Activated CD8-positive, alpha-beta memory T cell treated with anti-CD3 and anti-CD28 coated beads, Interleukin-2, amount 50 U/mL, for 24 hours (primary cell): Measurements from ENCODE around the gene GRIA1.

ENCODE experiments used
- DNase-seq: peaks from one replicate; pipeline ENCODE4 v3.0.0-alpha.2; 2020; ENCODE audit errors: extremely low read depth

The GRIA1 gene

DNA sequence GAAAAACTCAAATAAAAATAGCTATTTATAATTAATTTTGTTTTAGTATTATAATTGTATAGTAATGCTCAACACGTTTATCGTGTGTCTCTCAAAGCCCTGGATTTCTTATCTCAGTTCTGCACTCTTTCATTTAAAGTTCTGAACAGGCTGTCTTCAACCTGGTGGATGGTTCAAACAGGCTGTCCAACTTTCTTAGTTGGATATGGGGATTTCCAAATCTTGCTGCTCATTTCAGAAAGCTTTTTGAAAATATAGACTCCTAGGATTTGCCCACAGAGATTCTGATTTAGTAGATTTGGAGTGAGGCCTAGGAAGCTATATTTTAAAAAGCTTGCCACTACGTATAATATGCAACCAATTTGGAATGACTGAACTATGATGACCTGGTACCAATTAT is 120.3 kb downstream of the GRIA1 start:
- DNase-seq = no peak

DNA sequence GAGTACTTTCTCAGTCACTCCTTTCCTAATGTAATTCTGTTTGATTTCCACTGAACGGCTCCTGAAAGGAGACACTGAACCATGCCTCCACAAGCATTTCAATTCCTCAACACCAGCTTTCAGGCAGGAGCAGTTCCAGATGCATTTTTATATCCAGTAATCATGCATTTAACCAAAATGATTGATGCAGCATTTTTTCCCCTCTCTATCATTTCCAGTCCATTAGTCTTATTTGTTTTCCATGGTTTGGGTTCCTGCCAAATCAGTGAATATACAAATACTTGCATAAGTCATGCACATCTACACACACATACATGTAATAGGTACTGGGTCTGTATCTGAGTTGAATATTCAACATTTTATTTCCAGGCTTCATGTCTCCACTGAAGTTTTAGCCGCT is 122.7 kb downstream of the GRIA1 start:
- DNase-seq = no peak

GRCh38 chr5:153613672-153614071 is 123.2 kb downstream of the GRIA1 start:
- no peak for DNase-seq

GRCh38 chr5:153617190-153617589 is 126.7 kb downstream of the GRIA1 start:
- no peak for DNase-seq

- no peak for DNase-seq
Measured at GRCh38 chr5:153618307-153618706, 127.8 kb downstream of the GRIA1 start.

DNA sequence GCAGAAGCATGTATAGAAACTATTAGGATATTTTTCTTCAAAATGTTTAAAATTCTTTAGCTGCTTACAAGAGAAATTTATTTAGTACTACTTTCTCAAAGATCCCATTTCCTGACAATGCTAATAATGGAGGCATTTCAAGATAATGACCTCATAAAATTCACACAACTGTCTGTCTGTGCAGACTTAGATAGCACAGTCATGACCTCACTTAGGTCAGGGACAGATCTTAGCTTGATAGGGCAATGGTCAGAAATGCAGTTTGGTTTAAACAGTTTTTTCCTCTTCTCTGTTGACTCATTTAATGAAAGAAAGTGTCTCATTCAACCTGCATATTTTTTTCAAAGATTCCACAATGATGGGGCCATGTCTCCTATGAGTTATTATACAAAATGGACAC is 128.4 kb downstream of the GRIA1 start:
- no peak for DNase-seq

GRCh38 chr5:153619771-153620170 is 129.3 kb downstream of the GRIA1 start:
- no peak for DNase-seq

DNA sequence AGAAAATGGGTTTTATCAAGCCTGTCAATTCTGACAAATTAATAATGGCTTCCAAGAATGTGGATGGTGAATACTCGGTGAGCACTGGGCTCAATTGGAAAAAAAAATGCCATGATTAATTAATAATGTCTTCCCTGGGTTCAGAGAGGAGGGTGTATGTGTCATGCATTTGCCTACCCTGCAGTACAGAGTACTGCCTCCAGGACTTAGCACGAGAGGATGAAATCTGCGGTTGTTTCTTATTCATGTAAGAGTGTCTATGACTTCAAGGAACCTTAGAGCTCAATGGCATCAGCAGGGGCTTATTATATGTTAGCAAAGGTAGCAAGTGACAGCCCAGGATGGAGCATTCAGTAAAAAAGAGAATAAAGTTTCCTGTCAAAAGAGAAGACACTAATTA is 132.7 kb downstream of the GRIA1 start:
- no peak for DNase-seq

DNA sequence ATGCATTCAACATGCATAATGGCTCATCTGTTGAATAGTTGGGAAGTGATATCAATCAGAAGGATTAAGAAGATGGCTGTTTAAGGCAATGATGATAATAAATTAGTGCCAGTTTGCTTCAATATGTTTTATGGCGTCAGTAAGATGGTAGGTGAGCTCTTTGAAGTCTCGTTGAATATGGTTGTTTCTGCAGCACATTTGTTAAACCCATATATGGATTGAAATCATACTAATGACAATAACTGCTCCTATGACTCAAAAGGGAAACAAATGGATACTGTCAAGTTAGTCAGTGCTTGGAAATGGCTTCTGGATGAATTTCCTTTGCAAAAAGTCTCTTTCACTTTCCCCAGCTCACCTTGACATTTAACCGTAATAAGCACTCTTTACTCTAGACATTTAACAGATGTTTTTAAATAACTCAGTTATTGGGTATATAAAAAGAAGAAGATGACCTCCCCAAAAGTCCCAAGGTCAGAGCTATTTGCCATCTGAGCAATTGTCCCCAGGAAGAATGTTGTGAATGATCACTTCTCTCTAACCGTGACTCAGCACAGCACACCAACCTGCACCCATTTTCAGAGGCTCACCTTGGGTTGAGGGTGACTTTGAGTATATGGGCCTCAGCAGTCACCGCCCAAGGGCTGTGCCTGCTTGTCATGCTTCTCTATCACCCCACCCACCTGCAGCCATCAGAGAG is 133.4 kb downstream of the GRIA1 start:
- no peak for DNase-seq

- DNase-seq = no peak
Measured at GRCh38 chr5:153624451-153624765, 133.9 kb downstream of the GRIA1 start.

GRCh38 chr5:153625826-153626354 is 135.4 kb downstream of the GRIA1 start:
- DNase-seq = no peak

DNA sequence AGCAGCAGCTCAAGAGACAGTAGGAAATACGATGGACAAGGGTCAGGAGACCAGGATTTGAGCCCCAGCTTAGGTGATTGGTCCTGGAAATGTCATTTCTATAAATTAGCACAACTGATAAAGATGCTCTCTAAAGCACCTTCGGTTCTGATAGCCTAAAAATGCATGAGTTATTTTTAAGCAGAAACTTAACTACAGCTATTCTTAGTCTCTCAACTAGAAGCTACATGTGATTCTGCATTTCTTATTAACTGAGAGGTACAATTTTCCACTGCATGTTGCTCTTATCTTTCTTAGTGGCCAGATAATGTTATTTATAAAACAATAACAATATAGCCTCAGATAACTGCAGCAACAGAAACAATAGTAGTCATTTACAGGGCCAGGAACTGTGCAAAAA is 136.4 kb downstream of the GRIA1 start:
- DNase-seq = no peak

- DNase-seq = no peak
Measured at GRCh38 chr5:153629027-153629895, 138.8 kb downstream of the GRIA1 start.

GRCh38 chr5:153630546-153630945 is 140.1 kb downstream of the GRIA1 start:
- no peak for DNase-seq

DNA sequence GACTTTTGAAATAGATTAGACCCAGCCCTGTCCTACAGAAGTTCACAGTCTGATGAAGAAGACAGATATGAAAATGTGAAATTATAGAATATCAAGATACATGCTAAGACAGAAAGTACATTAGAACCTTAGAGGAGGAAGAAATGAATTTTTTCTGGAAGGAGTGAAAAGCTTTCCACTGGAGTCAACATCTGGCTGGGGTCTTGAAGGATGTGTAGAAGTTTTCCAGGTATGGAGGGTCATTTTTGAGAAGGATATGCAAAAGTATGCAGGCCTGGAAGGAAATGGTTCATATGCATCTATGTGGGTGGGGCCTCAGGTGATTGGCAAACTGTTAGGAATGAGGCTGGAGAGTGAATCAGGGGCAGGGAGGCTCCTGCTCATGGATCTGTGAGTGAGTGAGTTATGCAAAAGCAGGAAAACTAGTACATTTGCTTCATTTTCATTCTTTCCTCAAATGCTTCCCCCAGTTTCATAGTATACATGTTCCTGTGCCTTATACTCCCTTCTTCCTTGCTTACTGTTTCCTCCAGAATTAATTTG is 142.3 kb downstream of the GRIA1 start:
- DNase-seq = no peak

- DNase-seq = no peak
Measured at GRCh38 chr5:153636670-153637451, 146.4 kb downstream of the GRIA1 start.

- no peak for DNase-seq
Measured at GRCh38 chr5:153640293-153640692, 149.8 kb downstream of the GRIA1 start.

DNA sequence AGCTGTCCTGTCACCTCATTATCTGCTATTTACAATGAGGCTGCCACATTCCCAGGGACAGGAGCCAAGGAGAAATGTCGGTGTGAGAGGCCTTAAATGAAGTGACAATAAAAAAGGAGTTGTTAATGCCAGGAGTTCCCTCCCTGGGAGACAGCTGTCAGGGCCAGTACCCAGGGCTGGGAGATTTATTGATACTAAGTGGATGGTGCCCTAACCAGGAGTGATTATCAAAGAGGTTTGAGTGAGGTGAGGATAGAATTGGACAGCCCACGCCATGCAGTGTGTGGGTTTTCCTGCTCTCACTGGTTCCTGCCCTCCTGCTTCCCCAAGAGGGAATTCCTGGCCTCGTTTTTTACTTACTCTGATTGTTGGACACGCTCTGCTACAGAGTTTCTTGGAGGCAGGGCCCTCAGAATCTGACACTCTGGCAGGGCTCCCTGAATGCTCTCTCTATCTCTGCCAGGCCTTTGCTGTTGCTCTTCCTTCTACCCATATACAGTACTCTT is 150.8 kb downstream of the GRIA1 start:
- no peak for DNase-seq

GRCh38 chr5:153654504-153655200 is 164.2 kb downstream of the GRIA1 start:
- DNase-seq = no peak

DNA sequence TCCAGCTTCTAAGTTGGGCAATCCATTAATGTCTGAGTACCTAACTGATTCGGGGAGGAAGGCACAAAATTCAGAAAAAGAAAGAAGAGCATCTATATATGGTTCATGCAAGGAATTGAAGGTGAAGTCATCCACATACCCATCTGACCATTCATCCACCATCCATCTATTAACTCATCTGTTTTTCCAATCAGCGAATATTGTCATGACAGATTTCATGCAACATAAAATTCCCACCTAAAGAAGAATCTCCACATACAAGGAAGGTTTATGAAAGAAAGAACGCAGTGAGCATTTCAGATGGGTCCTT is 164.7 kb downstream of the GRIA1 start:
- DNase-seq = no peak

GRCh38 chr5:153658149-153658548 is 167.7 kb downstream of the GRIA1 start:
- DNase-seq = no peak
